Neural cell (in vitro differentiated cells): ENCODE measurements around the gene IGSF3. TPM values are rescaled to one million over a fixed set of nuclear protein-coding genes. Genes with fewer than 3 reads are reported as not detected.
"Not testable (repeated sequence)": the region's sequence is repeated elsewhere in the genome, so short reads cannot be mapped to it uniquely, and the experiment has no call there.

Experiments
- H2AFZ ChIP-seq: fragments of 200-600, 300-800 bp; sonication (generic), shearing (Covaris generic); 2 replicates; pipeline ENCODE4 v1.6.0; 2014; ENCODE audit warnings: low read depth, mild to moderate bottlenecking, antibody characterized with exemption, low read length, moderate library complexity
- H3F3A ChIP-seq: fragments of 200-600 bp; shearing (Covaris generic); 2 replicates; pipeline ENCODE4 v1.6.1; 2016; ENCODE audit warnings: mild to moderate bottlenecking, moderate library complexity, mixed read lengths, antibody characterized with exemption, low read length; ENCODE audit not compliant: insufficient read depth, poor library complexity, severe bottlenecking
- H3K27ac ChIP-seq: fragments of 200-600, 300-800 bp; sonication (generic), shearing (Covaris generic); 2 replicates; pipeline ENCODE4 v1.5.1; 2014; ENCODE audit warnings: mild to moderate bottlenecking, low read length, moderate library complexity
- H3K27me3 ChIP-seq: fragments of 300-800, 200-600 bp; sonication (generic), shearing (Covaris generic); 2 replicates; pipeline ENCODE4 v1.6.0; 2014; ENCODE audit warnings: mild to moderate bottlenecking, low read depth, low read length, moderate library complexity; ENCODE audit not compliant: insufficient read depth
- H3K36me3 ChIP-seq: fragments of 300-800, 200-600 bp; sonication (generic), shearing (Covaris generic); 2 replicates; pipeline ENCODE4 v1.5.1; 2014; ENCODE audit warnings: mild to moderate bottlenecking, antibody characterized with exemption, low read length, moderate library complexity; ENCODE audit not compliant: insufficient read depth
- H3K4me2 ChIP-seq: fragments of 300-800, 200-600 bp; sonication (generic), shearing (Covaris generic); 2 replicates; pipeline ENCODE4 v1.6.0; 2014; ENCODE audit warnings: mild to moderate bottlenecking, low read length
- H3K4me3 ChIP-seq: fragments of 300-800, 200-600 bp; sonication (generic), shearing (Covaris generic); 2 replicates; pipeline ENCODE4 v1.5.1; 2014; ENCODE audit warnings: mild to moderate bottlenecking, low read length, moderate library complexity
- H3K79me2 ChIP-seq: fragments of 200-600 bp; shearing (Covaris generic); replicated peaks from 2 replicates; pipeline ENCODE4 v1.6.0; 2014; ENCODE audit warnings: mild to moderate bottlenecking, low read length, moderate library complexity; ENCODE audit not compliant: insufficient read depth
- H3K9ac ChIP-seq: fragments of 300-800, 200-600 bp; sonication (generic), shearing (Covaris generic); 2 replicates; pipeline ENCODE4 v1.6.1; 2016; ENCODE audit warnings: mild to moderate bottlenecking, low read length, mixed read lengths
- H3K9me2 ChIP-seq: fragments of 200-600 bp; shearing (Covaris generic); 2 replicates; pipeline ENCODE4 v1.6.1; 2016; ENCODE audit warnings: mild to moderate bottlenecking, low read length, mixed read lengths; ENCODE audit not compliant: insufficient read depth
- H3K9me3 ChIP-seq: fragments of 200-600, 300-800 bp; sonication (generic), shearing (Covaris generic); 2 replicates; pipeline ENCODE4 v1.6.1; 2016; ENCODE audit warnings: mild to moderate bottlenecking, mixed run types, low read length, moderate library complexity, mixed read lengths
- H4K20me1 ChIP-seq: fragments of 200-600 bp; shearing (Covaris generic); 2 replicates; pipeline ENCODE4 v1.6.1; 2016; ENCODE audit warnings: mild to moderate bottlenecking, mixed run types; ENCODE audit not compliant: insufficient read depth
- polyA plus RNA-seq: library from polyadenylated mRNA; depleted of rRNA; stranded (reverse); fragments of >200 nt; gene quantifications from 2 replicates; pipeline ENCODE4 v1.2.3, GENCODE V29; 2014

The IGSF3 gene
- polyA plus RNA-seq, 1 donor from 2014 or later: 81.4 TPM

GRCh38 chr1:116619106-116619505, 48.4 kb downstream of the IGSF3 start:
- not testable (repeated sequence) for H2AFZ ChIP-seq, H3K27ac ChIP-seq, H3K4me3 ChIP-seq, H3K27me3 ChIP-seq, H4K20me1 ChIP-seq, H3K9ac ChIP-seq, H3K9me2 ChIP-seq, H3K9me3 ChIP-seq, H3K4me2 ChIP-seq, H3K79me2 ChIP-seq, H3K36me3 ChIP-seq, H3F3A ChIP-seq

- H3K27ac ChIP-seq, H3K9ac ChIP-seq, H3K9me2 ChIP-seq: not testable (repeated sequence)
Observed at GRCh38 chr1:116617808-116618207, 49.7 kb downstream of the IGSF3 start.

GRCh38 chr1:116613825-116614224, 53.7 kb downstream of the IGSF3 start:
- H3K79me2 ChIP-seq, H3K36me3 ChIP-seq, H3F3A ChIP-seq, H2AFZ ChIP-seq, H3K27ac ChIP-seq, H3K9me3 ChIP-seq, H3K4me3 ChIP-seq, H3K9ac ChIP-seq, H3K4me2 ChIP-seq, H4K20me1 ChIP-seq, H3K27me3 ChIP-seq, H3K9me2 ChIP-seq: not testable (repeated sequence)

More at GRCh38 chr1:116617808-116618207, 49.7 kb downstream of the IGSF3 start:
- H3F3A ChIP-seq, H2AFZ ChIP-seq, H3K9me3 ChIP-seq, H3K4me3 ChIP-seq, H3K4me2 ChIP-seq, H3K36me3 ChIP-seq, H3K27me3 ChIP-seq, H4K20me1 ChIP-seq, H3K79me2 ChIP-seq: not testable (repeated sequence)

GRCh38 chr1:116609801-116610371, 57.6 kb downstream of the IGSF3 start:
- not testable (repeated sequence) for H3F3A ChIP-seq, H3K27ac ChIP-seq, H3K9me3 ChIP-seq, H3K79me2 ChIP-seq, H2AFZ ChIP-seq, H3K27me3 ChIP-seq, H4K20me1 ChIP-seq, H3K4me2 ChIP-seq, H3K4me3 ChIP-seq, H3K36me3 ChIP-seq, H3K9ac ChIP-seq, H3K9me2 ChIP-seq

GRCh38 chr1:116608841-116609240, 58.7 kb downstream of the IGSF3 start:
- H3K9me2 ChIP-seq, H3K9ac ChIP-seq, H3K9me3 ChIP-seq, H3K4me3 ChIP-seq, H3K27ac ChIP-seq, H3K36me3 ChIP-seq, H3K4me2 ChIP-seq, H3K27me3 ChIP-seq, H3K79me2 ChIP-seq, H4K20me1 ChIP-seq, H3F3A ChIP-seq, H2AFZ ChIP-seq: not testable (repeated sequence)

GRCh38 chr1:116608151-116608550, 59.4 kb downstream of the IGSF3 start:
- H3F3A ChIP-seq, H4K20me1 ChIP-seq, H3K4me2 ChIP-seq, H2AFZ ChIP-seq, H3K9me2 ChIP-seq, H3K79me2 ChIP-seq, H3K36me3 ChIP-seq, H3K4me3 ChIP-seq, H3K9ac ChIP-seq, H3K27ac ChIP-seq, H3K9me3 ChIP-seq, H3K27me3 ChIP-seq: not testable (repeated sequence)

- not testable (repeated sequence) for H2AFZ ChIP-seq, H3K27ac ChIP-seq, H3F3A ChIP-seq, H3K36me3 ChIP-seq, H4K20me1 ChIP-seq, H3K9ac ChIP-seq, H3K4me2 ChIP-seq, H3K4me3 ChIP-seq, H3K27me3 ChIP-seq, H3K9me3 ChIP-seq, H3K79me2 ChIP-seq, H3K9me2 ChIP-seq
Observed at GRCh38 chr1:116607463-116607862, 60.1 kb downstream of the IGSF3 start.

- not testable (repeated sequence) for H3K27me3 ChIP-seq, H3K79me2 ChIP-seq, H2AFZ ChIP-seq, H3K9ac ChIP-seq, H3K9me2 ChIP-seq, H3K9me3 ChIP-seq, H3K4me3 ChIP-seq, H3K4me2 ChIP-seq, H3K36me3 ChIP-seq, H4K20me1 ChIP-seq, H3K27ac ChIP-seq, H3F3A ChIP-seq
Observed at GRCh38 chr1:116606067-116606466, 61.5 kb downstream of the IGSF3 start.
